ENCODE results near the gene RHBDF2. TPM values are rescaled to one million over a fixed set of nuclear protein-coding genes. Genes with fewer than 3 reads are reported as not detected.
A peak's percentile ranks its signal among the peaks of the same experiment; 100 is the strongest.
"Not testable (repeated sequence)": the region's sequence is repeated elsewhere in the genome, so short reads cannot be mapped to it uniquely, and the experiment has no call there.

The RHBDF2 gene
- total RNA-seq, 4 donors from 2014 or later: 53.7 to 76.1 (median 62.6) TPM

GRCh38 chr17:76528156-76528527, 26.9 kb upstream of the RHBDF2 start:
- H3K4me3 ChIP-seq (ENCODE audit: low read depth, poor library complexity, severe bottlenecking): no peak overlapping the region
- no peak for DNase-seq (ENCODE audit: low spot score in 2 of 2)
- WGBS, 2 donors: 81 to 84% methylated on average over 13 of the region's 15 CpGs
- TF ChIP-seq, protein P1, sequence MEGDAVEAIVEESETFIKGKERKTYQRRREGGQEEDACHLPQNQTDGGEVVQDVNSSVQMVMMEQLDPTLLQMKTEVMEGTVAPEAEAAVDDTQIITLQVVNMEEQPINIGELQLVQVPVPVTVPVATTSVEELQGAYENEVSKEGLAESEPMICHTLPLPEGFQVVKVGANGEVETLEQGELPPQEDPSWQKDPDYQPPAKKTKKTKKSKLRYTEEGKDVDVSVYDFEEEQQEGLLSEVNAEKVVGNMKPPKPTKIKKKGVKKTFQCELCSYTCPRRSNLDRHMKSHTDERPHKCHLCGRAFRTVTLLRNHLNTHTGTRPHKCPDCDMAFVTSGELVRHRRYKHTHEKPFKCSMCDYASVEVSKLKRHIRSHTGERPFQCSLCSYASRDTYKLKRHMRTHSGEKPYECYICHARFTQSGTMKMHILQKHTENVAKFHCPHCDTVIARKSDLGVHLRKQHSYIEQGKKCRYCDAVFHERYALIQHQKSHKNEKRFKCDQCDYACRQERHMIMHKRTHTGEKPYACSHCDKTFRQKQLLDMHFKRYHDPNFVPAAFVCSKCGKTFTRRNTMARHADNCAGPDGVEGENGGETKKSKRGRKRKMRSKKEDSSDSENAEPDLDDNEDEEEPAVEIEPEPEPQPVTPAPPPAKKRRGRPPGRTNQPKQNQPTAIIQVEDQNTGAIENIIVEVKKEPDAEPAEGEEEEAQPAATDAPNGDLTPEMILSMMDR (IDR thresholded peaks at IDR 0.05): no peak
- no peak for TF ChIP-seq POLR2A (IDR thresholded peaks at IDR 0.05)
- intact Hi-C loops (cut with DNase I; ENCODE audit: low total_unique reads): no loop called here

GRCh38 chr17:76527430-76528111, 26.3 kb upstream of the RHBDF2 start:
- WGBS, 2 donors: 53 to 59% methylated on average over 22 to 26 of the region's 26 CpGs
- intact Hi-C loops (cut with DNase I; ENCODE audit: low total_unique reads): no loop called here
- H3K4me3 ChIP-seq (ENCODE audit: low read depth, poor library complexity, severe bottlenecking): no peak overlapping the region
- no peak for TF ChIP-seq POLR2A (IDR thresholded peaks at IDR 0.05)
- TF ChIP-seq, protein P1 (IDR thresholded peaks at IDR 0.05): no peak
- DNase-seq (ENCODE audit: low spot score in 2 of 2): no peak

DNA sequence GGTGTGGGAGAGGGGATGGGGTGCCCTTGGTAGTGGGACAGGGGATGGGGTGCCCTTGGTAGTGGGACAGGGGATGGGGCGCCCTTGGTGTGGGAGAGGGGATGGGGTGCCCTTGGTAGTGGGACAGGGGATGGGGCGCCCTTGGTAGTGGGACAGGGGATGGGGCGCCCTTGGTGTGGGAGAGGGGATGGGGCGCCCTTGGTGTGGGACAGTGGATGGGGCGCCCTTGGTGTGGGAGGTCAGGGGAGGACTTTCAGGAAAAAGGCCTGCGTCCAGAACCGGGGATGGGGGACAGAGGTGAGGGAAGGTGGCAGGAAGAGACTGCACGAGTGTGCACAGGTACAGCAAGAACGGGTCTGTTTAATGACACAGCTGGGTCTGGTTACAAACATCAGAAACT, 25.8 kb upstream of the RHBDF2 start:
- intact Hi-C loops (cut with DNase I; ENCODE audit: low total_unique reads); H3K4me3 ChIP-seq (ENCODE audit: low read depth, poor library complexity, severe bottlenecking); DNase-seq (ENCODE audit: low spot score in 2 of 2): not testable (repeated sequence)
- WGBS, 2 donors: 71 to 77% methylated on average over 9 of the region's 9 CpGs

GRCh38 chr17:76525513-76525833, 24.2 kb upstream of the RHBDF2 start:
- intact Hi-C loops (cut with DNase I; ENCODE audit: low total_unique reads); H3K4me3 ChIP-seq (ENCODE audit: low read depth, poor library complexity, severe bottlenecking); DNase-seq (ENCODE audit: low spot score in 2 of 2): not testable (repeated sequence)
- WGBS, 2 donors: 85 to 92% methylated on average over 8 of the region's 8 CpGs

- intact Hi-C loops (cut with DNase I; ENCODE audit: low total_unique reads): no loop called here
- no peak for DNase-seq (ENCODE audit: low spot score in 2 of 2)
Observed at GRCh38 chr17:76524598-76525512, 23.6 kb upstream of the RHBDF2 start.

GRCh38 chr17:76523084-76524037, 22.1 kb upstream of the RHBDF2 start:
- 24 to 40% methylated on average over 18 to 29 of the region's 35 CpGs for WGBS, 2 donors
- DNase-seq (ENCODE audit: low spot score in 2 of 2): peak in 1 of 2 donors; percentile 96
- no peak for TF ChIP-seq POLR2A (IDR thresholded peaks at IDR 0.05)
- TF ChIP-seq, protein P1 (IDR thresholded peaks at IDR 0.05): peak; percentile 75 to 95 (median 89)
- intact Hi-C loops (cut with DNase I; ENCODE audit: low total_unique reads): no loop called here
- no peak overlapping the region for H3K4me3 ChIP-seq (ENCODE audit: low read depth, poor library complexity, severe bottlenecking)

More at GRCh38 chr17:76524598-76525512, 23.6 kb upstream of the RHBDF2 start:
- H3K4me3 ChIP-seq (ENCODE audit: low read depth, poor library complexity, severe bottlenecking): no peak overlapping the region
- TF ChIP-seq, protein P1 (IDR thresholded peaks at IDR 0.05): no peak
- no peak for TF ChIP-seq POLR2A (IDR thresholded peaks at IDR 0.05)
- 44 to 51% methylated on average over 25 of the region's 25 CpGs for WGBS, 2 donors

DNA sequence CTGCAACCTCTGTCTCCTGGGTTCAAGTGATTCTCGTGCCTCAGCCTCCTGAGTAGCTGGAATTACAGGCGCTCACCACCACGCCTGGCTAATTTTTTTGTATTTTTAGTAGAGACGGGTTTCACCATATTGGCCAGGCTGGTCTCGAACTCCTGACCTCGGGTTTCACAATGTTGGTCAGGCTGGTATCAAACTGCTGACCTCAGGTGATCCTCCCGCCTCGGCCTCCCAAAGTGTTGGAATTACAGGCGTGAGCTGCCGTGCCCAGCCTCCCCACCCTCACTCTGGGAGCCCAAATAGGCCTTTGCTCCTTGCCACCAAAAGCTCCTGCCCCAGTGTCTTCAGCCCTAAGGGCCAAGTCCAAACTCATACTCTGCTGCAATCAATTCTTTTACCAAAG, 20.5 kb upstream of the RHBDF2 start:
- H3K4me3 ChIP-seq (ENCODE audit: low read depth, poor library complexity, severe bottlenecking); DNase-seq (ENCODE audit: low spot score in 2 of 2); intact Hi-C loops (cut with DNase I; ENCODE audit: low total_unique reads): not testable (repeated sequence)
- 89 to 90% methylated on average over 10 of the region's 10 CpGs for WGBS, 2 donors
